GM21447 (cell line): ENCODE data around the gene ST3GAL5.

Source experiments
- ATAC-seq: cut with Tn5 transposase; IDR thresholded peaks from one replicate; pipeline ENCODE4 v1.9.1; 2021; ENCODE audit not compliant: unreplicated experiment

The ST3GAL5 gene

GRCh38 chr2:85867556-85868292 is 21.1 kb downstream of the ST3GAL5 start:
- no peak for ATAC-seq

GRCh38 chr2:85867121-85867520 is 21.7 kb downstream of the ST3GAL5 start:
- no peak for ATAC-seq

- no peak for ATAC-seq
Observed at GRCh38 chr2:85866165-85866659, 22.6 kb downstream of the ST3GAL5 start.

- ATAC-seq: peak; percentile 62
Observed at GRCh38 chr2:85865539-85866164, 23.1 kb downstream of the ST3GAL5 start.

GRCh38 chr2:85864654-85865053 is 24.1 kb downstream of the ST3GAL5 start:
- ATAC-seq: no peak

- ATAC-seq: no peak
Observed at GRCh38 chr2:85862426-85862825, 26.4 kb downstream of the ST3GAL5 start.

- no peak for ATAC-seq
Observed at GRCh38 chr2:85861650-85862049, 27.1 kb downstream of the ST3GAL5 start.

GRCh38 chr2:85861180-85861579 is 27.6 kb downstream of the ST3GAL5 start:
- no peak for ATAC-seq

- ATAC-seq: no peak
Observed at GRCh38 chr2:85858841-85859240, 29.9 kb downstream of the ST3GAL5 start.

- no peak for ATAC-seq
Observed at GRCh38 chr2:85854897-85855296, 33.9 kb downstream of the ST3GAL5 start.

- ATAC-seq: peak; percentile 8
Observed at GRCh38 chr2:85854166-85854509, 34.7 kb downstream of the ST3GAL5 start.

GRCh38 chr2:85853499-85854165 is 35.2 kb downstream of the ST3GAL5 start:
- ATAC-seq: peak; percentile 52

- ATAC-seq: peak; percentile 62
Observed at GRCh38 chr2:85852937-85853498, 35.8 kb downstream of the ST3GAL5 start.

- no peak for ATAC-seq
Observed at GRCh38 chr2:85852152-85852840, 36.5 kb downstream of the ST3GAL5 start.

- ATAC-seq: no peak
Observed at GRCh38 chr2:85851253-85852151, 37.3 kb downstream of the ST3GAL5 start.

GRCh38 chr2:85850451-85850850 is 38.3 kb downstream of the ST3GAL5 start:
- no peak for ATAC-seq

GRCh38 chr2:85847051-85847588 is 41.7 kb downstream of the ST3GAL5 start:
- no peak for ATAC-seq

- no peak for ATAC-seq
Observed at GRCh38 chr2:85846411-85846810, 42.4 kb downstream of the ST3GAL5 start.

- ATAC-seq: no peak
Observed at GRCh38 chr2:85844486-85844885, 44.3 kb downstream of the ST3GAL5 start.

GRCh38 chr2:85843543-85843942 is 45.2 kb downstream of the ST3GAL5 start:
- no peak for ATAC-seq
